ENCODE data around the gene CENPP. TPM values are rescaled to one million over a fixed set of nuclear protein-coding genes. Genes with fewer than 3 reads are reported as not detected.
A peak's percentile ranks its signal among the peaks of the same experiment; 100 is the strongest.

The CENPP gene
- total RNA-seq, 1 donor from 2014 or later, result 24.6 TPM

DNA sequence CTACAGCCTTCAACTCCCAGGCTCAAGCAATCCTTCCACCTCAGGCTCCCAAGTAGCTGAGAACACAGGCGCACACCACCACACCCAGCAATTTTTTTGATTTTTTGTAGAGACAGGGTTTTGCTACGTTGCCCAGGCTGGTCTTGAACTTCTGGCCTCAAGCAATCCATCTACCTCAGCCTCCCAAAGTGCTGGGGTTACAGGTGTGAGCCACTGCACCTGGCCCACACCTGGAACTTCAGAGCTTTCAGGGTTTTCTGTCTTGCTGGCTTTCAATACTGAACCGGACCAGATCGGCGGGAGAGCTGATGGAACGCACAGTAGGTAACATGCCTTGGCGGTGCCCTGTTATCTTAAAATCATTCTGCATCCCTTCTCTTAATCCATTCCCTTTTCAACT is 313.4 kb downstream of the CENPP start:
- no peak overlapping the region for H3K4me3 Mint-ChIP-seq
- no peaks in the 10 kb centered on the region for H3K27me3 Mint-ChIP-seq (ENCODE audit: insufficient read depth)
- intact Hi-C loops (cut with micrococcal nuclease), result loop anchor here (10.0 kb wide), 1 partner anchor 156 kb away; no protein-coding TSS in a partner anchor
- no peak for DNase-seq (ENCODE audit: low spot score)
- H3K4me1 Mint-ChIP-seq (ENCODE audit: low read depth), result peaks cover 5% of the 10 kb centered on the region
- no peak overlapping the region for H3K27ac Mint-ChIP-seq
- H3K36me3 Mint-ChIP-seq (ENCODE audit: low read depth), result peaks cover 36% of the 10 kb centered on the region
- H3K9me3 Mint-ChIP-seq, result no peaks in the 10 kb centered on the region

DNA sequence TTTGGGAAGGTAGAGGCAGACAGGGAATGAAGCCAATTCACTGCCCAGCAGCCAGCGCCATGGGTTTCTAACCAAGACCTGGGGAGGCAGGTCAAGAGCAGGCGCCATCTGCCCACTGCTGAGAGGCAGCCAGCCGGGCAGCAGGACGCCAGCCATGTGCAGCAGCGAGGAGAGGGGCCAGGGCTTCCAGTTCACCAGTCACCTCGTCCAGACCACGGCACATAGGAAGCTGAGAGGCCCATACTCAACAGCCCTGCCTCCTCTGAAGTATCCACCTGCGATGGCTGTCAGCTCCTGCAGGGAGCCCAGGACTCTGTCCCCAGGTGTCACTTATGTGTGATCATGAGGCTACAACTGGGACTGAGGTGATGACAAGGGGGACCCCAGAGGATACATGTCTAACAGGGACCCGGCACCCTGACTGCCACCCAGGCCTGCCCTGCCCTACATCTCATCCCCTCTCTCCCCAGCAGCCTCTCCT is 314.1 kb downstream of the CENPP start:
- H3K4me3 Mint-ChIP-seq, result no peak overlapping the region
- no peaks in the 10 kb centered on the region for H3K9me3 Mint-ChIP-seq
- no peaks in the 10 kb centered on the region for H3K4me1 Mint-ChIP-seq (ENCODE audit: low read depth)
- no peak overlapping the region for H3K27ac Mint-ChIP-seq
- intact Hi-C loops (cut with micrococcal nuclease), result loop anchor here (10.0 kb wide), 1 partner anchor 155 kb away; no protein-coding TSS in a partner anchor
- DNase-seq (ENCODE audit: low spot score), result no peak
- H3K27me3 Mint-ChIP-seq (ENCODE audit: insufficient read depth), result no peaks in the 10 kb centered on the region
- H3K36me3 Mint-ChIP-seq (ENCODE audit: low read depth), result peaks cover 36% of the 10 kb centered on the region

DNA sequence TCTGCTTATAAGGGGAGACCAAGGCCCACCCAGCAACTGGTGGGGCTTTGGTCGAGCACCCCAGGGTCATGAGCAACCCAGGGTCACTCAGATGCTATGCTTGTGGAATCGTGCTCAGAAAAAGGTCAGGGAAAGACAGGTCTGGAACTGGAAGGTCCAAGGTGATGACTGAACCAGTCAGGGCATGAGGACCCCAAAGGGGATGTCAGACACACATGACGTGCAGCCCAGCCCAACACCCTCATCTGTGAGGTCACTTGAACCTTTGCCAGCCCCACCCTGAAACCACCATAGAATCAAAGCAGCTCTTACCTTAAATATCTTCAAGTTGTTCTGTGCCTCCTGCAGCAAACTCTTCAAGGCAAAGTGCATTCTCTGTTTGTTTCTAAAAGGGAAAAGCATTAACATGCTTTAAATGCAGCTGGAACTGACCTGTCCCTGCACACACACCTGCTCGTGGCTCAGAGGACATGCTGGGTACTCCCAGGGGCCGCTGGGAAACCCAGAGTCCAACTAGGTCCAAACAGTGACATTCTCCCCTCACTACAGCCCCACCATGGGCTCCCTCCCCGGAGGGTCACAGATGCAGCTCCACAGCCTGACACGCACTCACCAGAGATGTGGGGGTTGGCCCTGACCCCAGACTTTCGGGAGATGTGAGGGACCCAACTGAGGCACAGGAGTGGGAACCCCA is 314.8 kb downstream of the CENPP start:
- DNase-seq (ENCODE audit: low spot score), result no peak

DNA sequence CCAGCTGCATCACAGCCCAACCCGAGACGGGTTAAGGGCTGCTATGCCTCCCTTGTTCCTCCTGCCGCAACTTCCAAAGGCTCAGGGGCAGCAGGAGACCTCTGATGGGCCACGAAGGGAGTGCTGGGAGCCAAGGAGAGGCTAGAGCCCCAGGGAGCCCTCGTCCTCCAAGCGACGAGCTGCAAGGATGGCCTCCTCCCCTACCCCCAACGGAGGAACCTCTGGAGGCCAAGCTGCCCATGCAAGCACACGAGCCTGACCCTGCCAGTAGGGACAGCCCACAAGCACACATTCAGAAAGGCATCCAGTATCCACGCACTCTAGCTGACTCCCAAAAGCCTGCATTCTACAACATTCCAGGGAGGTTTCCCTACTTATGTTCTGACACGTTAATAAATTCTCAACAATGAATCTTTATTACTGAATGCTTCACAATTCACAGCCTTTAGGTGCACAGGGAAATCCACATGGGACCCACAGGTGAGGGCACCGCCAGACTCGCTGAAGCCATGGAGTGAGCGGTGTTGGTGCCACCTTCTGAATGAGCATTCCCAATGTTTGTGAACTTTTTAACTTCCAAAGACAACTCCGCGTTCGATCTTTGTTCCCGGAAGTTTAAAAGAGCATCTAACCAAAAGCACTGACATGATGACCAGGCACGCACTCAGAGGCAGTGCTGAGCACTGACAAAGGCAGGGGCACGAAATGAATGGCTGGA is 315.5 kb downstream of the CENPP start:
- DNase-seq (ENCODE audit: low spot score), result no peak
- H3K9me3 Mint-ChIP-seq, result no peaks in the 10 kb centered on the region
- H3K4me3 Mint-ChIP-seq, result no peak overlapping the region
- peaks cover 45% of the 10 kb centered on the region for H3K36me3 Mint-ChIP-seq (ENCODE audit: low read depth)
- intact Hi-C loops (cut with micrococcal nuclease), result no loop called here
- no peak overlapping the region for H3K27ac Mint-ChIP-seq
- peaks cover 4% of the 10 kb centered on the region for H3K4me1 Mint-ChIP-seq (ENCODE audit: low read depth)
- H3K27me3 Mint-ChIP-seq (ENCODE audit: insufficient read depth), result no peaks in the 10 kb centered on the region

More for the DNA sequence above, 314.8 kb downstream of the CENPP start:
- Mint-ChIP-seq H3K27ac (no peak overlapping the region), H3K27me3 (ENCODE audit: insufficient read depth) (no peaks in the 10 kb centered on the region), H3K36me3 (ENCODE audit: low read depth) (peaks cover 41% of the 10 kb centered on the region), H3K4me3 (no peak overlapping the region), H3K4me1 (ENCODE audit: low read depth) (no peaks in the 10 kb centered on the region), H3K9me3 (no peaks in the 10 kb centered on the region)
- intact Hi-C loops (cut with micrococcal nuclease), result no loop called here

DNA sequence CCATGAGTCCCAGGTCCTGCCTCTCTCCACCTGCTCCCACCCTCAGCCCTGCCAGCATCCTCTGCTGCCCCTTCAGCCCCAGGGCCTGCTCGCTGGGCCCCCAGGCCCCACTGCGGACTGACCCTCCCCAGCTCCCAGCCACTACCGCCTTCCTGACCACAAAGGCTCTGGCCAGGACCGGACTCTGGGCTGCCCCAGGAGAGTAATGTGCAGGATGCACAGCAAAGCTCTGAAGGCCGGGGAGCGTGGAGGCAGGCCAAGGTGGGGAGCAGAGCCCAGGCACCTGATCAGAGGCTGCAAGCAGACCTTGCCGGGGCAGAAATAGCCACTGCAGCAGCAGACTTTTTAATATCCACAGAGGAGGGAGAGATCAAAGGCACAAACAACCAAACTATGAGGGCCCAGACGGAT is 316.3 kb downstream of the CENPP start:
- H3K27me3 Mint-ChIP-seq (ENCODE audit: insufficient read depth), result no peaks in the 10 kb centered on the region
- H3K36me3 Mint-ChIP-seq (ENCODE audit: low read depth), result peaks cover 50% of the 10 kb centered on the region
- no peak for DNase-seq (ENCODE audit: low spot score)
- intact Hi-C loops (cut with micrococcal nuclease), result no loop called here
- no peak overlapping the region for H3K27ac Mint-ChIP-seq
- no peaks in the 10 kb centered on the region for H3K9me3 Mint-ChIP-seq
- peaks cover 10% of the 10 kb centered on the region for H3K4me1 Mint-ChIP-seq (ENCODE audit: low read depth)
- H3K4me3 Mint-ChIP-seq, result no peak overlapping the region

DNA sequence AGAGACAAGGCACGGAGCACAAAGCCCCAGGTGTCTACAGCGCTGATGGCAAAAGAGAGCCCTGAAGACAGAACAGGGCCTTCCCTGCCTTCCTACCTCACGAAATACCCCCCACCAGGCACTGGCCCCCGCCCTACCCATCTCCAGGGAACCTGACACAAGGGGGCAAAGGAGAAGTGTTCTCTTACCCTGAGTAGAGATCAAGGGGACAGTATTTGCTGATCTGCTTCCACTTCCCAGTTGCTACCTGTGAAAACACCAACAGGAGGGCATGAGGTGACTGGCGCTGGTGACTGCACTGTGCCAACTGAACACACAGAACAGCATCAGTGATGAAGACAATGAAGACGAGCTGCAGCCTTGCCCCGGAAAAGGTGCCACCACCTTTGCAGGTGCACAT is 316.8 kb downstream of the CENPP start:
- H3K27ac Mint-ChIP-seq, result no peak overlapping the region
- H3K9me3 Mint-ChIP-seq, result no peaks in the 10 kb centered on the region
- H3K4me1 Mint-ChIP-seq (ENCODE audit: low read depth), result peaks cover 15% of the 10 kb centered on the region
- no peak for DNase-seq (ENCODE audit: low spot score)
- no peak overlapping the region for H3K4me3 Mint-ChIP-seq
- H3K27me3 Mint-ChIP-seq (ENCODE audit: insufficient read depth), result no peaks in the 10 kb centered on the region
- H3K36me3 Mint-ChIP-seq (ENCODE audit: low read depth), result peaks cover 54% of the 10 kb centered on the region
- intact Hi-C loops (cut with micrococcal nuclease), result no loop called here

DNA sequence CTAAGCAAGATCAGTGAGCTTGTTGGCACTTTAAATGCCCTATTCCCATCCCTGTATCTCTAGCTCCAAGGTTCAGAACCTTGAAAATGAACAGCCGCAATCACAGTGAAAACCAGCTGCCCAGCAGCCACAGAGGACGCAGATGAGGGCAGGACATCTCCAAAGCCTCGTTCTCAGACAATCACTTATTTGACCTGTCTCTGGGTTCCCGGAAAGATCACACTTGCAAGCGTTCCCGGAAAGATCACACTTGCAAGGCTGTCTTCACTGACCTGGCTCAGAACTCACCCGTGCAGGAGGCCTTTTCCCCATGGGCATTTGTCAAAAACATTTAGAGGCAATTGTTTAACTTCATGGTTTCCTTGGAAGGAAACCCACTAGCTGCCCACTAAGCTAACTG is 318.5 kb downstream of the CENPP start:
- DNase-seq (ENCODE audit: low spot score), result no peak
- no peak overlapping the region for H3K27ac Mint-ChIP-seq
- no peaks in the 10 kb centered on the region for H3K9me3 Mint-ChIP-seq
- peaks cover 16% of the 10 kb centered on the region for H3K4me1 Mint-ChIP-seq (ENCODE audit: low read depth)
- no peak overlapping the region for H3K4me3 Mint-ChIP-seq
- H3K27me3 Mint-ChIP-seq (ENCODE audit: insufficient read depth), result no peaks in the 10 kb centered on the region
- intact Hi-C loops (cut with micrococcal nuclease), result no loop called here
- peaks cover 56% of the 10 kb centered on the region for H3K36me3 Mint-ChIP-seq (ENCODE audit: low read depth)

DNA sequence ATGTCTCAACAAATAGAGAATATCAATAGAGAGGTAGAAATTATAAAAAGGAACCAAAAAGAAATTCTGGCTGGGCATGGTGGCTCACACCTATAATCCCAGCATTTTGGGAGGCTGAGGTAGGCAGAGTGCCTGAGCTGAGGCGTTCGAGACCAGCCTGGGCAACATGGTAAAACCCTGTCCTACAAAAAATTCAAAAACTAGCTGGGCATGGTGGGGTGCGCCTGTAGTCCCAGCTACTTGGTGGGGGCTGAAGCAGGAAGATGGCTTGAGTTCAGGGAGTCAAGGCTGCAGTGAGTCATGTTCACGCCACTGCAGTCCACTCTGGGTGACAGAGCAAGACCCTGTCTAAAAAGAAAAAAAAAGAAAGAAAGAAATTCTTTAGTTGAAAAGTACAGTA is 319.3 kb downstream of the CENPP start:
- no peaks in the 10 kb centered on the region for H3K27me3 Mint-ChIP-seq (ENCODE audit: insufficient read depth)
- peaks cover 16% of the 10 kb centered on the region for H3K4me1 Mint-ChIP-seq (ENCODE audit: low read depth)
- H3K36me3 Mint-ChIP-seq (ENCODE audit: low read depth), result peaks cover 58% of the 10 kb centered on the region
- H3K9me3 Mint-ChIP-seq, result no peaks in the 10 kb centered on the region
- no peak overlapping the region for H3K27ac Mint-ChIP-seq
- intact Hi-C loops (cut with micrococcal nuclease), result no loop called here
- no peak for DNase-seq (ENCODE audit: low spot score)
- no peak overlapping the region for H3K4me3 Mint-ChIP-seq

DNA sequence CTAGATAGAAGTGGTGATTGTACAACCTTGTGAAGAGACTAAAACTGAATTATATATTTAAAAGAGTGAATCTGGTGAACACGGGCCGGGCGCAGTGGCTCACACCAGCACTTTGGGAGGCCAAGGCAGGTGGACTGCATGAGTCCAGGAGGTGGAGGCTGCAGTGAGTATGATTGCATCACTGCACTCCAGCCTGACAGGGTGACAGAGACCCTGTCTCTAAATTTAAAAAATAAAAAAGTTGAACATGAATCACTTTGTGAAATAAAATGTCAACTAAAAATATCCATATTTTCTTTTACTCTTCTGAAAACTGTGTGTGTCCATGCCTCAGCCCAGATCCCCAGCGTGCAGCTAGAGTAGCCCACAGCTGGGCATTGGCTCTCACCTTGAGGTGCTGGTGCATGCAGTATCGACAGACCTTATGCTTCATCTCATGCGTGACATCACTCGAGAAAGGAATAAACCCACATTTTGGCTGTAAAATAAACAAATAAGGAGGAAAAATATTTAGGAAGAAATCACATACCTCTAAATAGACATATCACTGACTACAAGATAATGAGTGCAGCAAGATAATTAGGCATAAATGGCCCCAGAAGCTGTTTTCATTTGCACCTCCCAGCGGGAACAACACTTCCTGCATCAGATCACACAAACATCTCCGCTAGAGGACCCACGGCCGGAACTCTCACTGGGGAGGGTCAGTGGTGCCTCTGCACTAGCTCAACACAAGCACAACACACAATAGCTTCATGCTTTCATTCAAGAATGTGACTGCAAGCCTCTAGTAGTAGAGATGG is 322.1 kb downstream of the CENPP start:
- DNase-seq (ENCODE audit: low spot score), result no peak
- peaks cover 16% of the 10 kb centered on the region for H3K4me1 Mint-ChIP-seq (ENCODE audit: low read depth)
- no peak overlapping the region for H3K4me3 Mint-ChIP-seq
- H3K9me3 Mint-ChIP-seq, result no peaks in the 10 kb centered on the region
- no peaks in the 10 kb centered on the region for H3K27me3 Mint-ChIP-seq (ENCODE audit: insufficient read depth)
- H3K36me3 Mint-ChIP-seq (ENCODE audit: low read depth), result peaks cover 62% of the 10 kb centered on the region
- peak overlapping the region; percentile 47 for H3K27ac Mint-ChIP-seq
- intact Hi-C loops (cut with micrococcal nuclease), result loop anchor here (2.0 kb wide), 1 partner anchor 23 kb away; the partner anchor contains the start of gene IPPK

DNA sequence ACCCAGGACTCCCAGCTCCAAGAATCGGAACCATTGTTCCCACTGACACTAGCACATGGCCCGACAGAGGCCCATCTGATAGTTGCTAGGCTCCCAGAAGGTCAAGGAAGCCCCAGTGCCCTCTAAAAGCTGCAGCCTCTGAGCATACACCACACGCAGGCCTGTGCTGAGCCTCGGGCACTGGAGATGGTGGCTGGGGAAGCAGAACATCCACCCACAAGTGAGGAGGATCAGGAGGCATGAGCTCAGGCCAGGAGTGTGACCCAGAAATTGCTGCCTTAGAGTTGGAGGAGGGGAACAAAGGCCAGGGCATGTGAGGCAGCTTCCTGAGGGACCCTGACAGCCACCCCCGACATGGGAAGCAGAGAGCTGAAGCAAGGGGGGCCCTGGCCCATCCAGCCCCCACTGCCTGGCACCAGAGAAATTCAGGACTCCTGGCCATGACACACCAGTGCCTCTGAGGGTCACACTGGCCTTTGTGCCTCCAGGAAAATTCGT is 322.8 kb downstream of the CENPP start:
- Mint-ChIP-seq H3K9me3 (no peaks in the 10 kb centered on the region), H3K36me3 (ENCODE audit: low read depth) (peaks cover 64% of the 10 kb centered on the region), H3K4me3 (no peak overlapping the region), H3K27me3 (ENCODE audit: insufficient read depth) (no peaks in the 10 kb centered on the region), H3K27ac (no peak overlapping the region), H3K4me1 (ENCODE audit: low read depth) (peaks cover 16% of the 10 kb centered on the region)
- intact Hi-C loops (cut with micrococcal nuclease), result no loop called here
- DNase-seq (ENCODE audit: low spot score), result no peak

DNA sequence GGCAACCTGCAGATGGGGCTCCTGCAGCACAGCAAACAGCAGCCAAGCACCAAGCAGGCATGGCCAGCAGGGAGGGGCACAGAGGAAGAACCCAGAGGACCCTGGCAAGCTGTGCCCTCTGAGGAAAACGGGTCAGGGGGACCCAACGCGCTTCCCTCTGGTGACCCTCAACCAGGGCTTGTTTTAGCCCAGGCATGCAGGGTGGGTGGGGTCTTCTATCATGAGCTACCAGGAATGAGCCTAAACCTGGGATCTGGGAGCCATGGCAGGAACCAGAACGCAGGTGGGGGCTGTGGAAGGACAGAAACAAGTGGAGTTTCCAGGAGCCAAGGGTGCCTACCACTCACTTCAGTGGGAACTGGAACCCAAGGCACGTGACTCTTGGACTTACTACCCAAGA is 323.3 kb downstream of the CENPP start:
- Mint-ChIP-seq H3K9me3 (no peaks in the 10 kb centered on the region), H3K4me1 (ENCODE audit: low read depth) (peaks cover 16% of the 10 kb centered on the region), H3K4me3 (no peak overlapping the region), H3K36me3 (ENCODE audit: low read depth) (peaks cover 60% of the 10 kb centered on the region), H3K27ac (no peak overlapping the region), H3K27me3 (ENCODE audit: insufficient read depth) (no peaks in the 10 kb centered on the region)
- intact Hi-C loops (cut with micrococcal nuclease), result no loop called here
- DNase-seq (ENCODE audit: low spot score), result no peak

DNA sequence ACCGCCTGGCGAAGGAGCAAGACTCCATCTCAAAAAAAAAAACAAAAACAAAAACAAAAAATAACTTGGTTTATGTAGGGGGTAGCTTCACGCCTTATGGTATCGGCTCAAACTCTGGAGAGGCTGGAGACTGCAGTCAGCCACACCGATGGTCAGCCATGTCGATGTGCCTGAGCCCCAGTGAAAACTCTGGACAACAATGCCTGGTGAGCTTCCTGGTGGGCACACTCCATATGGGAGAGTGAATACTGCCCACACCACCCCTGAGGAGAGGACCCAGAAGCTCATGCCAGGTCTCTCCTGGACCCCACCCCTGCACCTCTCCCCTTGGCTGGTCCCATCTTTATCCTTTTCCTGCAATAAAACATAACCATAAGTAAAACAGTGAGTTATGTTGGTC is 324.5 kb downstream of the CENPP start:
- Mint-ChIP-seq H3K27me3 (ENCODE audit: insufficient read depth) (no peaks in the 10 kb centered on the region), H3K27ac (no peak overlapping the region), H3K9me3 (no peaks in the 10 kb centered on the region), H3K4me1 (ENCODE audit: low read depth) (peaks cover 16% of the 10 kb centered on the region), H3K36me3 (ENCODE audit: low read depth) (peaks cover 47% of the 10 kb centered on the region), H3K4me3 (no peak overlapping the region)
- DNase-seq (ENCODE audit: low spot score), result no peak
- intact Hi-C loops (cut with micrococcal nuclease), result no loop called here
